Mucosa of descending colon (tissue), 3 donors: ENCODE data around the gene TANK. TPM values are rescaled to one million over a fixed set of nuclear protein-coding genes. Genes with fewer than 3 reads are reported as not detected.

ENCODE experiments used
- ATAC-seq: fragments of 200-7000 bp; cut with Tn5 transposase; one replicate; pipeline ENCODE4 v1.9.1; 2020; ENCODE audit warnings: mild to moderate bottlenecking, moderate library complexity
- DNase-seq, 3 donors: peaks; one replicate each; pipeline ENCODE4 v3.0.0-alpha.2; 2020
- H3K36me3 ChIP-seq: fragments of 200-600 bp; one replicate; pipeline ENCODE4 v1.8.0; 2021; ENCODE audit warnings: low read depth, mild to moderate bottlenecking
- H3K4me1 ChIP-seq: fragments of 200-600 bp; one replicate; pipeline ENCODE4 v1.8.0; 2021; ENCODE audit warnings: low read depth, mild to moderate bottlenecking
- H3K4me3 ChIP-seq: fragments of 200-600 bp; one replicate; pipeline ENCODE4 v1.8.0; 2021; ENCODE audit warnings: mild to moderate bottlenecking
- H3K9me3 ChIP-seq: fragments of 200-600 bp; one replicate; pipeline ENCODE4 v1.8.0; 2021; ENCODE audit warnings: mild to moderate bottlenecking
- intact Hi-C, 2 donors: fragments of 100-400 bp; cut with DNase I in 1 of 2; cut with micrococcal nuclease in 1 of 2; formaldehyde crosslinking; loops; one replicate each; pipeline versions ENCODE4 v1.11.0 to v1.11.1; 2022; cut with DNase I, micrococcal nuclease
- total RNA-seq, 3 donors: library from RNA; stranded (reverse); fragmentation: NEBNext Ultra II Directional in 2 of 3; extraction: Animal tissue kit (Norgen Biotek cat#: 25700) in 2 of 3; gene quantifications; one replicate each; pipeline versions ENCODE4 v1.2.1 to v1.2.4, GENCODE V29; 2021 to 2023
- TF ChIP-seq, protein P1 (sequence below): fragments of 200-600 bp; IDR thresholded peaks from one replicate; pipeline ENCODE4 v1.8.0; 2022; ENCODE audit warnings: antibody characterized with exemption, mild to moderate bottlenecking
- donor health status: DM: no; HTN: no; CAD: no; lungs with moderate emphysema.
- donor health status: DM: no; HTN: no; CAD: no.
- donor health status: DM: no; HTN: yes; CAD: no.

The TANK gene
- total RNA-seq, 3 donors from 2014 or later: 57.2 to 77.6 (median 57.2) TPM

DNA sequence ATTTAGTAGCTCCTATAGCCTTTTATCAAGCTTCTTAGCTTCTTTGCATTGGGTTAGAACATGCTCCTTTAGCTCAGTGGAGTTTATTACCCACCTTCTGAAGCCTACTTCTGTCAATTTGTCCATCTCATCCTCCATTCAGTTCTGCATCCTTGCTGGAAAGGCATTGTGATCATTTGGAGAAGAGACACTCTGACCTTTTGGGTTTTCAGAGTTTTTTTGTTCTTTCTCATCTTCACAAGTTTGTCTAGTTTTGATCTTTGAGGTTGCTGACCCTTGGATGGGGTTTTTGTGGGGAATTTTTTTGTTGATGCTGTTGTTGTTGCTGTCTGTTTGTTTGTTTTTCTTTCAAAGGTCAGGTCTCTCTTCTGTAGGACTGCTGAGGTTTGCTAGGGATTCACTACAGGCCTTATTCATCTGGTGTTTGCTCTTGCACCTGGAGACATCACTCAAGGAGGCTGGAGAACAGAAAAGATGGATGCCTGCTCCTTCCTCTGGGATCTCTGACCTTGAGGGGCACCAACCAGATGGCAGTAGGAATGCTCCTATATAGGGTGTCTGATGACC, 13.9 kb upstream of the TANK start:
- Histone ChIP-seq H3K9me3 (peaks cover 26% of the 10 kb centered on the region), H3K36me3 (no peaks in the 10 kb centered on the region), H3K4me1 (no peaks in the 10 kb centered on the region), H3K4me3 (no peak overlapping the region)
- DNase-seq (no peak), ATAC-seq (no peak)
- intact Hi-C loops: no loop called here
- TF ChIP-seq, protein P1, sequence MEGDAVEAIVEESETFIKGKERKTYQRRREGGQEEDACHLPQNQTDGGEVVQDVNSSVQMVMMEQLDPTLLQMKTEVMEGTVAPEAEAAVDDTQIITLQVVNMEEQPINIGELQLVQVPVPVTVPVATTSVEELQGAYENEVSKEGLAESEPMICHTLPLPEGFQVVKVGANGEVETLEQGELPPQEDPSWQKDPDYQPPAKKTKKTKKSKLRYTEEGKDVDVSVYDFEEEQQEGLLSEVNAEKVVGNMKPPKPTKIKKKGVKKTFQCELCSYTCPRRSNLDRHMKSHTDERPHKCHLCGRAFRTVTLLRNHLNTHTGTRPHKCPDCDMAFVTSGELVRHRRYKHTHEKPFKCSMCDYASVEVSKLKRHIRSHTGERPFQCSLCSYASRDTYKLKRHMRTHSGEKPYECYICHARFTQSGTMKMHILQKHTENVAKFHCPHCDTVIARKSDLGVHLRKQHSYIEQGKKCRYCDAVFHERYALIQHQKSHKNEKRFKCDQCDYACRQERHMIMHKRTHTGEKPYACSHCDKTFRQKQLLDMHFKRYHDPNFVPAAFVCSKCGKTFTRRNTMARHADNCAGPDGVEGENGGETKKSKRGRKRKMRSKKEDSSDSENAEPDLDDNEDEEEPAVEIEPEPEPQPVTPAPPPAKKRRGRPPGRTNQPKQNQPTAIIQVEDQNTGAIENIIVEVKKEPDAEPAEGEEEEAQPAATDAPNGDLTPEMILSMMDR: no peak

DNA sequence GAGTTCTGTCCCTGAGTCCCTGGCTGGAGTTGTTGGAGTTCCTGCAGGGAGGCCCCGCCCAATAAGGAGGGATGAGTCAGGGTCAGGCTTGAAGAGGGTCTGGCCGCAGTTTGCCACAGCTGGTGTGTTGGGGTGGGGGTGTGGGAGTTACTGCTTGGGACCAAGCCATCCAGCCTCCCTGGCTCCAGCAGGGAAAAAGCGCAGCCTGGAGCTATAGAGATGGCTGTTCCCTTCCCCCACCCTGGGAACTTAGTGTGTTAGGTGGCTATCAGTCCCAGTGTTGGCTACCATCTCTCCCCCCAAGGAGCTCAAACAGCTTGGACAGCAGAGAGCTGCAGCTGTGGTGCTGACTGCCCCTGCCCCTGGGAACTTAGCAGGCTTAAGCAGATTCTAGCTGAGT, 13.2 kb upstream of the TANK start:
- Histone ChIP-seq H3K4me3 (no peak overlapping the region), H3K36me3 (no peaks in the 10 kb centered on the region), H3K9me3 (peaks cover 26% of the 10 kb centered on the region), H3K4me1 (no peaks in the 10 kb centered on the region)
- TF ChIP-seq, protein P1: no peak
- DNase-seq (no peak), ATAC-seq (no peak)
- intact Hi-C loops: no loop called here

DNA sequence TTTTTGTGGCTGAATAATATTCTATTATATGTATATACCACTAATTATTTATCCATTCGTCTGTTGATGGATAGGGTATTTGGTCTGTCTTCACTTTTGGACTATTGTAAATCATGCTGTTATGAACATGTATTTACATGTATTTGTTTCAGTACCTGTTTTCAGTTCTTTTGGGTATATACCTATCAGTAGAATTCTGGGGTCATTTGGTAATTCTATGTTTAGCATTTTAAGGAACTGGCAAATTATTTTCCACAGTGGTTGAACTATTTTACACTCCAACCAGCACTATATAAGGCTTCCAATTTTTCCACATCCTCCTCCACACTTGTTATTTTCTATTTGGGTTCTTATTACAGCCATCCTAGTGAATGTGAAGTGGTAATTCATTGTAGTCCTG, 12.4 kb upstream of the TANK start:
- ATAC-seq: no peak
- Histone ChIP-seq H3K4me3 (no peak overlapping the region), H3K9me3 (peaks cover 26% of the 10 kb centered on the region), H3K36me3 (no peaks in the 10 kb centered on the region), H3K4me1 (no peaks in the 10 kb centered on the region)
- DNase-seq: no peak
- TF ChIP-seq, protein P1: no peak
- intact Hi-C loops: no loop called here

DNA sequence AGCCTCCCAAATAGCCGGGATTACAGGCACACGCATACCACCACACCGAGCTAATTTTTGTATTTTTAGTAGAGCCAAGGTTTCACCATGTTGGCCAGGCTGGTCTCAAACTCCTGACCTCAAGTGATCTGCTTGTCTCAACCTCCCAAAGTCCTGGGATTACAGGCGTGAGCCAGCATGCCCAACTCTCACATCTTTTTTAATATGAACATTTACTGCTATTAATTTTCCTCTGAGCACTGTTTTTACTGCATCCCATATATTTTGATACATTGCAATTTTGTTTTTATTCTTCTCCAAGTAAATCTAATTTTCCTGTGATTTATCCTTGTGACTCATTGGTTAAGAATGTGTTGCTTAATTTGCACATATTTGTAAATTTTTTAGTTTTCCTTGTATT, 9.5 kb upstream of the TANK start:
- Histone ChIP-seq H3K9me3 (peaks cover 26% of the 10 kb centered on the region), H3K4me3 (no peak overlapping the region), H3K36me3 (no peaks in the 10 kb centered on the region), H3K4me1 (no peaks in the 10 kb centered on the region)
- TF ChIP-seq, protein P1: no peak
- ATAC-seq (no peak), DNase-seq (no peak)
- intact Hi-C loops: no loop called here

DNA sequence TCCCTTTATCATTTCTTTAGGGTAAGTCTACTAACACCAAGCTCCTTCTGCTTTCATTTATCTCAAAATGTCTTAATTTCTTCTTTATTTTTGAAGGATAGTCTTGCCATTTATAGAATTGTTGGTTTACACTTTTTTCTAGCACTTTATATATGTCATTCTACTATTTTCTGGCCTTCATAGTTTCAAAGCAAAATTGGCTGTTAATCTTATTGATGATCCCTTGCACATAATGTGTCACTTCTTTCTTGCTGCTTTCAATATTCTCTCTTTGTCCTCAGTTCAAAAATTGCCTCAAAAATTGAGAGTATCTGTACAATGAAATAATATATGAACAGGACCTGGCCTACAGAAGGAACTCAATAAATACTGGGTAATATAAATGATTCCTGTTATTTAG, 7.9 kb upstream of the TANK start:
- no peak for DNase-seq
- TF ChIP-seq, protein P1: no peak

DNA sequence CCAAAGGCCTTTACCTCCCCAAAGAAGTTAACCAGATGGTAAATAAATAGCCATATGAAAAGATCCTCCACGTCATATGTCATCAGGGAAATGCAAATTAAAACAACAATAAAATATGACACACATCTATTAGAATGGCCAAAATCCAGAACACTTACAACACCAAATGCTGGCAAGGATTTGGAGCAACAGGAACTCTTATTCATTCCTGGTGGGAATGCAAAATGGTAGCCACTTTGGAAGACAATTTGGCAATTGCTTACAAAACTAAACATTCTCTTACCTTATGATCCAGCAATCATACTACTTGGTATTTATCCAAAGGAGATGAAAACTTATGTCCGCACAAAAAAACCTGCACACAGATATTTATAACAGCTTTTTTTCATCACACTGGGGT, 1.3 kb upstream of the TANK start:
- DNase-seq (no peak), ATAC-seq (no peak)
- intact Hi-C loops: no loop called here
- Histone ChIP-seq H3K36me3 (no peaks in the 10 kb centered on the region), H3K4me1 (peaks cover 17% of the 10 kb centered on the region), H3K4me3 (no peak overlapping the region), H3K9me3 (no peaks in the 10 kb centered on the region)
- TF ChIP-seq, protein P1: no peak

More for the DNA sequence above, 7.9 kb upstream of the TANK start:
- Histone ChIP-seq H3K4me1 (no peaks in the 10 kb centered on the region), H3K4me3 (no peak overlapping the region), H3K36me3 (no peaks in the 10 kb centered on the region), H3K9me3 (peaks cover 26% of the 10 kb centered on the region)
- intact Hi-C loops: no loop called here
- ATAC-seq: no peak
